ENCODE measurements around the gene NTN1. TPM values are rescaled to one million over a fixed set of nuclear protein-coding genes. Genes with fewer than 3 reads are reported as not detected.

Gene NTN1
- polyA plus RNA-seq, 3 donors: 0.03 to 0.04 TPM; not detected in 1

DNA sequence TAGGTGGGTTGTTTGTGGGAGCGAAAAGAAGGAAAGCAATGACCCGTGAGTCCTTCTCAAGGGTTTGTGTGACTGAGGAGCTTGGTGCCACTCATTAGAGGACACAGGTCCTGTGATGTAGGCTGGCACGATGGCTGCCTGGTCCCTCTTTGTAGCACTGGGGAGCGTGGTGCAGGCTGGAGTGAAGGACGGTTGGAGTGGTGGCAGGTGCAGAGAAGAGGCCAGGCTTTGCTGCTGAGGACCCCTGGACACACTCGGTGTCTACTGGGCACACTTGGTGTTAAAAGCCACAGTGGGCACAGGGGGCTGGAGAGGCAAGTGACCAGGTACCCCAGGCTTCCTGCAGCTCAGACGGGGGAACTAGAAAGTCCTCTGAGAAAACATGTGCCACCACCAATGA is 106.0 kb downstream of the NTN1 start:
- H3K27me3 Mint-ChIP-seq (ENCODE audit: low read depth in 3 of 3): peaks cover 0 to 3% (median 1%) of the 10 kb centered on the region in 3 donors
- no peaks in the 10 kb centered on the region for H3K9me3 ChIP-seq (replicated peaks in 1 of 2; ENCODE audit: control insufficient read depth in 1 of 2, insufficient read depth in 1 of 2, low read length in 2 of 2)
- H3K36me3 ChIP-seq (replicated peaks in 1 of 2; ENCODE audit: control insufficient read depth in 1 of 2, insufficient read depth in 2 of 2, low read length in 2 of 2): no peaks in the 10 kb centered on the region
- no peak overlapping the region for H2AFZ ChIP-seq (ENCODE audit: insufficient read depth, low read depth, low read length, poor library complexity, severe bottlenecking)
- no peaks in the 10 kb centered on the region for H3K4me1 Mint-ChIP-seq
- intact Hi-C loops (cut with micrococcal nuclease): no loop called here
- H3K9ac ChIP-seq (ENCODE audit: insufficient read depth, low read length, poor library complexity, severe bottlenecking): no peak overlapping the region
- no peaks in the 10 kb centered on the region for H3K36me3 Mint-ChIP-seq
- no peak overlapping the region for H3K4me3 ChIP-seq (replicated peaks in 1 of 3; ENCODE audit: low read depth in 2 of 3, low read length in 3 of 3)
- H3K4me1 ChIP-seq (ENCODE audit: control insufficient read depth in 1 of 2, insufficient read depth in 2 of 2, low read length in 2 of 2): no peaks in the 10 kb centered on the region
- H3K27ac Mint-ChIP-seq: no peak overlapping the region
- DNase-seq: no peak
- no peak overlapping the region for H3K27ac ChIP-seq (ENCODE audit: low read depth in 1 of 2, low read length in 2 of 2)
- no peaks in the 10 kb centered on the region for H4K20me1 ChIP-seq (ENCODE audit: insufficient read depth, low read length)
- TF ChIP-seq, protein P1, sequence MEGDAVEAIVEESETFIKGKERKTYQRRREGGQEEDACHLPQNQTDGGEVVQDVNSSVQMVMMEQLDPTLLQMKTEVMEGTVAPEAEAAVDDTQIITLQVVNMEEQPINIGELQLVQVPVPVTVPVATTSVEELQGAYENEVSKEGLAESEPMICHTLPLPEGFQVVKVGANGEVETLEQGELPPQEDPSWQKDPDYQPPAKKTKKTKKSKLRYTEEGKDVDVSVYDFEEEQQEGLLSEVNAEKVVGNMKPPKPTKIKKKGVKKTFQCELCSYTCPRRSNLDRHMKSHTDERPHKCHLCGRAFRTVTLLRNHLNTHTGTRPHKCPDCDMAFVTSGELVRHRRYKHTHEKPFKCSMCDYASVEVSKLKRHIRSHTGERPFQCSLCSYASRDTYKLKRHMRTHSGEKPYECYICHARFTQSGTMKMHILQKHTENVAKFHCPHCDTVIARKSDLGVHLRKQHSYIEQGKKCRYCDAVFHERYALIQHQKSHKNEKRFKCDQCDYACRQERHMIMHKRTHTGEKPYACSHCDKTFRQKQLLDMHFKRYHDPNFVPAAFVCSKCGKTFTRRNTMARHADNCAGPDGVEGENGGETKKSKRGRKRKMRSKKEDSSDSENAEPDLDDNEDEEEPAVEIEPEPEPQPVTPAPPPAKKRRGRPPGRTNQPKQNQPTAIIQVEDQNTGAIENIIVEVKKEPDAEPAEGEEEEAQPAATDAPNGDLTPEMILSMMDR (IDR thresholded peaks at IDR 0.05): no peak
- no peak overlapping the region for H3K4me3 Mint-ChIP-seq
- H3K9me3 Mint-ChIP-seq: no peaks in the 10 kb centered on the region
- no peaks in the 10 kb centered on the region for H3K27me3 ChIP-seq (ENCODE audit: control insufficient read depth in 2 of 2, insufficient read depth in 2 of 2, low read length in 2 of 2)
- H3K79me2 ChIP-seq (ENCODE audit: insufficient read depth, low read length): no peaks in the 10 kb centered on the region
- no peak overlapping the region for H3K4me2 ChIP-seq (replicated peaks; ENCODE audit: extremely low read depth, low read length, poor library complexity, severe bottlenecking)
- 95% methylated on average over 6 of the region's 7 CpGs for WGBS (ENCODE audit: insufficient coverage)

DNA sequence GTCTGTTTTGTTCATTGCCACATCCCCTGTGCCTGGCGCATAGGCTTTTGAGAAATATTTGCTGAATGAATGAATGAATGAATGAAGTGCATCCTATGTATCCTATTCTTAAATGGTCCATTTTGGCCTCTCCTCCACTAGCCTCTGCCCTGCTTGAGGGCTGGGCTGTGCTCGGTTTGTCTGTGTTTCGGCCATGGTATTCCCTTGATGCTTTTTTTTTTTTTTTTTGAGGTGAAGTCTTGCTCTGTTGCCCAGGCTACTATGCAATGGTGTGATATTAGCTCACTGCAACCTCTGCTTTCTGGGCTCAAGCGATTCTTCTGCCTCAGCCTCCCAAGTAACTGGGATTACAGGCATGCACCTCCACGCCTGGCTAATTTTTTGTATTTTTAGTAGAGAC is 110.1 kb downstream of the NTN1 start:
- Histone ChIP-seq H2AFZ (ENCODE audit: insufficient read depth, low read depth, low read length, poor library complexity, severe bottlenecking) (no peak overlapping the region), H3K9ac (ENCODE audit: insufficient read depth, low read length, poor library complexity, severe bottlenecking) (no peak overlapping the region), H3K79me2 (ENCODE audit: insufficient read depth, low read length) (no peaks in the 10 kb centered on the region), H3K4me1 (ENCODE audit: control insufficient read depth in 1 of 2, insufficient read depth in 2 of 2, low read length in 2 of 2) (no peaks in the 10 kb centered on the region), H3K4me2 (replicated peaks; ENCODE audit: extremely low read depth, low read length, poor library complexity, severe bottlenecking) (no peak overlapping the region), H4K20me1 (ENCODE audit: insufficient read depth, low read length) (no peaks in the 10 kb centered on the region), H3K9me3 (replicated peaks in 1 of 2; ENCODE audit: control insufficient read depth in 1 of 2, insufficient read depth in 1 of 2, low read length in 2 of 2) (no peaks in the 10 kb centered on the region), H3K4me3 (replicated peaks in 1 of 3; ENCODE audit: low read depth in 2 of 3, low read length in 3 of 3) (no peak overlapping the region), H3K27me3 (ENCODE audit: control insufficient read depth in 2 of 2, insufficient read depth in 2 of 2, low read length in 2 of 2) (no peaks in the 10 kb centered on the region), H3K36me3 (replicated peaks in 1 of 2; ENCODE audit: control insufficient read depth in 1 of 2, insufficient read depth in 2 of 2, low read length in 2 of 2) (no peaks in the 10 kb centered on the region), H3K27ac (ENCODE audit: low read depth in 1 of 2, low read length in 2 of 2) (no peak overlapping the region)
- intact Hi-C loops (cut with micrococcal nuclease): no loop called here
- DNase-seq: no peak
- TF ChIP-seq, protein P1 (IDR thresholded peaks at IDR 0.05): no peak
- H3K4me1 Mint-ChIP-seq: no peaks in the 10 kb centered on the region
- H3K36me3 Mint-ChIP-seq: no peaks in the 10 kb centered on the region
- no peaks in the 10 kb centered on the region for H3K9me3 Mint-ChIP-seq
- no peak overlapping the region for H3K27ac Mint-ChIP-seq
- no peak overlapping the region for H3K4me3 Mint-ChIP-seq
- 80% methylated on average over 1 of the region's 5 CpGs for WGBS (ENCODE audit: insufficient coverage)
- H3K27me3 Mint-ChIP-seq (ENCODE audit: low read depth in 3 of 3): peaks cover 0 to 6% (median 4%) of the 10 kb centered on the region in 3 donors
